ENCODE measurements around the gene BCHE. TPM values are rescaled to one million over a fixed set of nuclear protein-coding genes. Genes with fewer than 3 reads are reported as not detected.

Gene BCHE
- total RNA-seq, 1 donor from 2014 or later, result 0.81 TPM

DNA sequence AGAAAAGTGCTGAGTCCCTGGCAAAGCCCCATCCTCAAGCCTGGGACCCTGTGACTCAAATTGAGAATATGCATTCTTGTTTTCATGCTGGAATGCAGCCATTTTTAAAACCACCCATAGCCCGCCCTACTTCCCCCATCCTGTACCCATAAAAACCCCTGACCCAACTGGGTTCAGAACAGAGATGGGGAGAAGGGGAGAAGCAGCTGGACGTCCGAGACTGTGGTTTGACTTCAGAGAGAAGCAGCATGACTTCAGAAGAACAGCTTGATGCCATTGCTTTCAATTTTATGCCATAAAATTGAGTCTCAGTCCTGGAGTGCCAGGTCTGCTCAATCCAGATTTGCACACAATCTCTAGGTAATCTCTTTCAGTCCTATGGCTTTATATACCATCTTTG is 78.2 kb downstream of the BCHE start:
- intact Hi-C loops (cut with DNase I), result no loop called here
- DNase-seq (ENCODE audit: low spot score), result no peak

DNA sequence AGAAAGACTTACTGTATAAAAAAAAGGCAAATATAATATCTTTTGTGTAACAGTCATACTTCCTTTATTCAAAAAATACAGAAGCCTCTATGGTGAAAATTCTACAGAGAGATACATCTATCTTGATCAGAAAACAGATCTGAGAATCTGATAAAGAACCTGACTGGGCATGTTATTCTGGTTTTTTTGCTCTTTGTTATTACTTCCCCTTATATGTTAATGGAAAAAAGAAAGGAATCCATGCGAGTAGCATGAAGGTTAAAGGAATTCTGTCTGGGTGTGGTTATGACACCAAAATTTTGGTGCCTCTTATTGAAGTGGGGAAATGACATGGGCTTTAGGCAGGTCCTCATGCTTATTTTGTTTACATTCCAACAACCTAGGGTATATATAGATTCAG is 81.7 kb downstream of the BCHE start:
- no peak for DNase-seq (ENCODE audit: low spot score)
- intact Hi-C loops (cut with DNase I), result no loop called here

DNA sequence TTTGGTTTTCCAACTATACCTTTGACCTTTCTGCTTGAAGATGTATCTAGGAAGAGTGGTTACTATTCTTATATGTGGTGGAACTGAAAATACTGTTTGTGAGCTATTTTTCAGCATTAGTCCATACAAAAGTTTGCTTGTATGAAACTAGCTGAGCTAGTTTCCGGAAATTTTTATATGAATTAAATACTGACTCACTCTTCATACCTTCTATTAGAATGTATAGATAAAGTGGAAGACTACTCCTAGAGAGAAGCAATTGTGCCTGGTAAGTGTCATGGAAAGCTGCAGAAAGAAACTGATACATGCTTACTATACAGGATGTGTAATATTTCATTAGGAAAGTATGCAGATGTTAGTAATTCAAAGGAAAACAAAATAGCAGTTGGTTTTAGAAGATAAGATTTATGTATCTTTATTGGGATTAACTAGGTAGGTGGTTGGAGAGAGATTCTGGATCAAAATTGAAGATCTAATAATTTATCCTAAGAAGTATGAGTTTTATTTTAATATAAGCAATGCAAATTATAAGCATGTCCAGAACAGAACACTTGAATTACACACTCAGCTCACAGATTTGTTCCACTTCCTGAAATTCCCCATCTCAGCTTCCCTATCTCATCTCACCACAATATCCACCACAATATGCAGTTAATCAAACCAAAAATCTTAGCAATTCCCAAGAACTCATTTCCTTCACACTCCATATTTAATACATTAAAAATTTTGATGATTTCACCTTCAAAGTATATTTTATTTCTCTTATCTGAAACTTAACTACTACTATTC is 82.8 kb downstream of the BCHE start:
- no peak for DNase-seq (ENCODE audit: low spot score)
- intact Hi-C loops (cut with DNase I), result no loop called here

DNA sequence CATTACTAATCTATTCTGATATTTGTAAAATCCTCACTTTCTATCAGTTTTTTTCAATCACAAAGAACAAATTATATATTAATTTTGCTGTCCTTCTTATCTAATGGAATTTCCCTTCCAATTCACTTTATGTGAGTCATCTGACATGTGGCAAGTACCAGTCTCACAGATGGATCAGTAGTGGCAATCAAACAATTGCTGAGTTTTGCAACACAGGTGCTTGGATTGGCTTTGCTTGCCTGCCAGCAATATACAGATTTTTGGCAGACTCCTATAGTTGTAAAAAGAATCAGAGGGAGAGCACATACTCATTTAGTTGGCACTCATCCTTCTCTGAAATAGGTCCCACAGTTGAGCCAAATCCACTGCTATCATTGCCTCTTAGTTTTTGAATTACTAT is 83.7 kb downstream of the BCHE start:
- DNase-seq (ENCODE audit: low spot score), result no peak
- intact Hi-C loops (cut with DNase I), result no loop called here

DNA sequence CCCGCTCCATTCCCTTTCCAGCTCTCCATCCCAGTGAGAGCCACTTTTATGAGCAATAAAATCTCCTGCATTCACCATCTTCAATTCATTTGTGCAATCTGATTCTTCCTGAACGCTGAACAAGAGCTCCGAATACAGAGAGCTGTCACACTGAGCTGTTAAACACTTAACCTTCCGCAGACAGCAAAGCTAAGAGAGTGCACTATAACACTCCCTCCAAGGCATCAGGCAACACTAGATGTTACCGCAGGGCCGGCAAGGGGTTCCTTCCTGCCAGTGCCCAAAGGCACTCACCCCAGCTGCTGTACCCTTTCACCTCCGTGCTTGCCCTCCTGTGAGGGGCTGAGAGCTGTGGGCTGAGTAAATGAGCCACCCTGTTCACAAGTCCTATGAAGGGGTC is 85.6 kb downstream of the BCHE start:
- DNase-seq (ENCODE audit: low spot score), result no peak
- intact Hi-C loops (cut with DNase I), result no loop called here

DNA sequence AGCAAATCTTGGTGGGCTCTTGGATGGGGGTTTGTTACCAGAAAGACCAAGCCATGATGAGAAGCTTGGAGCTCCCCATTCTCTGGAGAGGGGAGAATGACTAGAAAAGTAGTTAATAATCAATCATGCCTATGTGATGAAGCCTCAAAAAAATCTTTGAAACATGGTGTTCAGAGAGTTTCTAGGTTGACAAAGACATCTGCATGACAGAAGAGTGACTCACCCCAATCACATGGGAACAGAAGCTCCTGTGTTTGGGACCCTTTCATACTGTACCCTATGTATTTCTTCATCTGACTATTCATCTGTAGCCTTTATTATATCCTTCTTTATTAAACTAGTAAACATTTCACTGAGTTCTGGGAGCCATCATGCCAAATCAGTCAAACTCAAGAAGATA is 87.4 kb downstream of the BCHE start:
- intact Hi-C loops (cut with DNase I), result no loop called here
- no peak for DNase-seq (ENCODE audit: low spot score)

DNA sequence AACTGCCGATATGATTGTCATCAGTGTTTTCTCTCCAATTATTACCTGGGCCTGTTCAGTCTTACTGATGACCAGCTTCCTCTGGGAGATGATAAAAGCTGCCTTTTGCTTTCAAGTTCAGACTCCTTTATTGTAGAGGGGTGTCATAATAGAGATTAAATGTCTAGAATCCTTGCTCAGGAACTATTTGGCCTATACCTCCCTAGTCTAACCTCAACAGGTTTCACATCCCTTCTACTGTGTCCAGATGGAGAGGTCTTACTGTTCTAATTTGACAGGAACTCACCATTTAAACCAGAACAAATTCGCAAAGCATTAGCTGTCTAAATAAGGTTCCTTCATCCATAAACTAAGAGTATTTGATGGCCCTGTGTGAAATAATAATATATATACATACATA is 88.0 kb downstream of the BCHE start:
- DNase-seq (ENCODE audit: low spot score), result no peak
- intact Hi-C loops (cut with DNase I), result no loop called here

DNA sequence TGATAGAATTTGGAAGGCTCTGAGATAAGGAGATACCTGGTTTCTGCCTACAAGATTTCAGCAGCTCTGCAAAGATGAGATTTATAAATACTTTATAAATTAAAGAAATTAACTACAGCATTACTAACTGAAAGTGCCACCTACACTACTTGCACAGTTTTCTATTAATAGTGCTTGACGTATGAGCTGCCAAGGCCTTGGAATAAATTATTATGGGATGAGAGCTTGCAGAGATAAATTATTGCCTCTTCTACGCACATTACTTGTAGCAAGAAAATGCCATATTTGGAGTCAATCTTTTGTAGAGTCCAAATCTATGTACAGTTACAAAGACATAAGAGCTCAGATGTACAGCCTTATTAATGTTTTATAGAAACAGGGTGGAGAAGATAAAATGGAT is 89.1 kb downstream of the BCHE start:
- intact Hi-C loops (cut with DNase I), result no loop called here
- no peak for DNase-seq (ENCODE audit: low spot score)

DNA sequence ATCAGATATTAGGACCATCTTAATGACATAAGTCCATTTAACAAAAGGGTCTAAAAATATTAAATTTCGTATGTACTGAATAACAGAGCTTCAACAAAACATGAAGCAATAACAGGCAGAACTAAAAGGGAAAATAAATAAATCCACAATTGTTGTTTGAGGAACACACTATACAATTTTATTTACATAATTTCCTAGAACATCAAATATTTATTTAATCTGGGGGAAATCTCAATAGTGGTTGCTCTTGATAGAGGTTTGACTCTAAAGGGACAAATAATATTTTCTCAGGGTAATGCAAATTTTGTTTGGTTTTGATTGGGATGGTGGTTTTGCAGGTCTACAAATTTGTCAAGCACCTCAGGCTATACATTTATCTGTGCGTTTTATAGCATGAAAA is 90.3 kb downstream of the BCHE start:
- no peak for DNase-seq (ENCODE audit: low spot score)
- intact Hi-C loops (cut with DNase I), result no loop called here

DNA sequence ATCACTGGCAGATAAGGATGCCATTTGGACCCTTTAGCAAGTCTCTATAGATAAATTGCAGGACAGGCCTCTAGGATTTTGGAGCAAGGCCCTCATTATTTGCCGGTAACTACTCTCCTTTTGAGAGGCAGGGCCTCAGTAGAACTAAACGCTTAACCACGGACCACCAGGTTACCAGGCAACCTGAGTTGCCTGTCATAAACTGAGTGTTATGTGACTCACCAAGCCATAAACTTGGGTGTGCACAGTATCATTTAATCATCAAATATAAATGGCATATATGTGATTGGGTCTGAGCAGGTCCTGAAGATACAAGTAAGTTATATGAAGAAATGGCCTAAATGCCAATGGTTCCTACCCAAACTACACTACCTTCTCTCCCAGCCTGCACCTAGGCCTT is 93.2 kb downstream of the BCHE start:
- intact Hi-C loops (cut with DNase I), result no loop called here
- DNase-seq (ENCODE audit: low spot score), result no peak

DNA sequence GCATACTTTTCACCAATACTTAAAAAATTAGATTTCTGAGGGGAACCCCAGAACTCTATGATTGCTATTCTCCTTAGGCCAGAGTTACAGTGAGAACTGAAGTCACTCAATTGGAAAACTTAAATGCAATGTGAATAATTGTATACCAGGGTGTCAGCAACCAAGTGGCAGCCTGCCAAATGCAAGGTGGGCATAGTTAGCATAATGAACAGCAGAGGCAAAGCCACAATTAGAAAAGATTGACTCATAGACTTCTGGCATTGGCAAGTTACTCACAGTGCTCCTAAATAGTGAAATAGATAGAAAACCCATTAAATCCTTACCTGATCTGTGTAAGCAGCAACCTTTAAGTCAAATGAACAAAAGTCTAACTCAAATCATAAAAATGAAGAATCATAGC is 94.9 kb downstream of the BCHE start:
- intact Hi-C loops (cut with DNase I), result no loop called here
- DNase-seq (ENCODE audit: low spot score), result no peak

DNA sequence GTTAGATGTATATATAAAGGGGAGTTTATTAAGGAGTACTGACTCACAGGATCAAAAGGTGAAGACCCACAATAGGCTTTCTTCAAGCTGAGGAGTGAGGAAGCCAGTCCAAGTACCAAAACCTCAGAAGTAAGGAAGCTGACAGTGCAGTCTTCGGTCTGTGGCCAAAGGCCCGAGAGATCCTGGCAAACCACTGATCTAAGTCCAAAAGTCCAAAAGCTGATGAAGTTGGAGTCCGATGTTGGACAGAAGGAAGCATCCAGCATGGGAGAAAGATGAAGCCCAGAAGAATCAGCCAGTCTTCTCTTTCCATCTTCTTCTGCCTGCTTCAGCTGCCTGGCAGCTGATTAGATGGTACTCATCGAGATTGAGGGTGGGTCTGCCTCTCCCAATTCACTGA is 107.5 kb downstream of the BCHE start:
- no peak for DNase-seq (ENCODE audit: low spot score)
- intact Hi-C loops (cut with DNase I), result no loop called here

DNA sequence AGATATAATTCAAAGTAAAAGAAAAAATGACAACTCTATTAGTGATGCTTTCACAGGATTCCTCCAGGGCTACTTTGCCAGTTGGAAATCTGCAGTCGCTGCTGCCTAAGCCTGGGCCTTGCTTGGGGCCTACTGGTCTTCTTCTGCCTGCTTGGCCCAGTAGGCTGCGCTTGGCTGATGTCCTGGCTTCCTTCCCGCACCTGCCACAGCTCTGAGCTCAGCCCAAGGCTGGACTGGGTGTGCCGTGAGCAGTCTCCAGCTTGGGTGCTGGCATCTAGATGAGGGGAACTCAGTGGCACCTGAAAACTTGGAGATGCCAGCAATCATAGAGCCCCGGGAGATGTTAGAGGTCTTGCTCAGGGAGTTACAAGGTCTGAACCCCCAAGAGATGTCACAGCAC is 108.3 kb downstream of the BCHE start:
- intact Hi-C loops (cut with DNase I), result no loop called here
- no peak for DNase-seq (ENCODE audit: low spot score)

DNA sequence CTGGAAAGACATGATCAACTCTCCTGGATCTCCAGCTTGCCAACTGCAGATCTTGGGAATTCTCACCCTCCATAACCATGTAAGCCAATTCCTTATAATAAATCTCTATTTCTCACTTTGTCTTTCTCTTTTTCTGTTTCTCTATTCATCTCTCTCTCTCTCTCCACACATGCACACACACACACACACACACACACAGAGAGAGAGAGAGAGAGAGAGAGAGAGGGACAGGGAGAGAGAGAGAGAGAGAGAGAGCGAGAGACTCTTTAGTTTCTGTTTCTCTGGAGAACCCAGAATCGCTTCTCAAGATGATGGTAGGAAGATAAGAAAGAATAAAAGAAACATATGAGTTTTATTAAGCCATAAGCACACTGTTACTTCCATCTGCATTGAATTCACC is 111.9 kb downstream of the BCHE start:
- intact Hi-C loops (cut with DNase I), result no loop called here
- DNase-seq (ENCODE audit: low spot score), result no peak
